ENCODE measurements around the gene KCNH4. TPM values are rescaled to one million over a fixed set of nuclear protein-coding genes. Genes with fewer than 3 reads are reported as not detected.
"Not testable (repeated sequence)": the region's sequence is repeated elsewhere in the genome, so short reads cannot be mapped to it uniquely, and the experiment has no call there.

KCNH4 gene
- total RNA-seq, result 0.41 and 0.59 TPM in 2 replicates

DNA sequence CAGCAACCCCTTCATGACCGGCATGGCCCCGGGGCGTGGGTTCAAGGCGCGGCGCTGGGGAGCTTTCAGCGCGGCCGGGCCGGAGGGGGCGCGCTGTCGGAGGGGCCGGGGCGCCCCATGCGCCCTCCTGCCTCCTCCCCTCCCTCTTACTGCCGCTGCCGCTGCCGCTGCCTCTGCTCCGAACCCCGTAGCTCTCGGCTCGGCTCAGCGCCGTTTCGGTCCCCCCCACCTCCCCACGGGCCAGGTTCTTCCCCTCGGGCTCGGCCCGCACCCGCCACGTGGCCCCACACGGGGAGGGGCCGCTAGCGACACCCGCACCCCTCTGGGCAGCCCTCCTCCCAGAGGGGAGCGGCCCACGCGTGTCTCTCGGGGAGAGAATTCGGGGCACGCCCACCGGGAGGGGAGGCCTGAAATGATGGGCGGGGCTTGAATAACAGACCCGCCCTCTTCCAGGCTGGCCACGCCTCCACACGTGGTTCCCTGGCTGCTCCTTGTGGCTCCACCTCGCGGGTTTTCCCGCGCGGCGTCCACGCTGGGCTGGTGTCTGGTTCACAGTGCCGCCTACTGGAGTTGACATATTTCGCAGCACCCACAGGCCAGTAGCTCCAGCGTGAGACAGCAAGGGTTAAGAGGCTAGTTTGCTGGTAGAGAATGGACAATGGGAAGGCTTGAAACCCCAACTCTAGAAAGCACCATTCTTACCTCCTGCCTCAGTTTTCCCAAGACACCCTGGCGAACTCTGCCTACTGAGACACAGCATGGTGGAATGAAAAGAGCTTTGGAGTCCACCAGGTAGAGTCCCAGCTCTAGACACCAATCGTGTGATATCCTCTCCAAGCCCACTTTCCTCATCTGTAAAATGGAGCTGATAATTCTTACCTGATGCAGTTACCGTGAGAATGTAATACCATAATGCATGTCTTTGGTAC, at the start of gene KCNH4:
Gene KCNH4 (minus strand): TSS at position 221 of the 929 bp plus-strand sequence. CDS start 197 bp downstream, at position 24.
- intact Hi-C loops (cut with micrococcal nuclease), result loop anchor here (1.0 to 5.0 kb wide), 12 partner anchors 26 to 496 kb away; partner anchors contain the start of genes CNP, DHX58, DNAJC7 and KAT2A

DNA sequence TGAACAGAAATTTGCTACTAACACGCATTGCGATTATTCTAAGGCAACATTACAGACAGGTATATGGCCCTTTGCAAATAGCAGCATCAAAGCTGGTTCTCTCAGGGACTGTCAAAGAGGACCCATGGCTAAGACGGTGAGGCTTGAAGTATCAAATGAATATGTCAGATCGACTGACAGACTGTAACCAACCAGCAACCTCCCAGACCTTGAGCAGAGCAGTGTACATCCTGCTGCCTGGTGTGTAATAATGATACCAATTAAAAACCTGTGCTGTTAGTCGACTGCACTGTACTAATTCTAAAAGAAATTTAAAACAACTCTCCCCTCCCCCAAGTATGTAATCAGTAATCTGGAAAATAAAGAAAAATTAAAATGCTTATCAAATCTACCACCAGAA, 49.3 kb upstream of the KCNH4 start:
- intact Hi-C loops (cut with micrococcal nuclease), result no loop called here

DNA sequence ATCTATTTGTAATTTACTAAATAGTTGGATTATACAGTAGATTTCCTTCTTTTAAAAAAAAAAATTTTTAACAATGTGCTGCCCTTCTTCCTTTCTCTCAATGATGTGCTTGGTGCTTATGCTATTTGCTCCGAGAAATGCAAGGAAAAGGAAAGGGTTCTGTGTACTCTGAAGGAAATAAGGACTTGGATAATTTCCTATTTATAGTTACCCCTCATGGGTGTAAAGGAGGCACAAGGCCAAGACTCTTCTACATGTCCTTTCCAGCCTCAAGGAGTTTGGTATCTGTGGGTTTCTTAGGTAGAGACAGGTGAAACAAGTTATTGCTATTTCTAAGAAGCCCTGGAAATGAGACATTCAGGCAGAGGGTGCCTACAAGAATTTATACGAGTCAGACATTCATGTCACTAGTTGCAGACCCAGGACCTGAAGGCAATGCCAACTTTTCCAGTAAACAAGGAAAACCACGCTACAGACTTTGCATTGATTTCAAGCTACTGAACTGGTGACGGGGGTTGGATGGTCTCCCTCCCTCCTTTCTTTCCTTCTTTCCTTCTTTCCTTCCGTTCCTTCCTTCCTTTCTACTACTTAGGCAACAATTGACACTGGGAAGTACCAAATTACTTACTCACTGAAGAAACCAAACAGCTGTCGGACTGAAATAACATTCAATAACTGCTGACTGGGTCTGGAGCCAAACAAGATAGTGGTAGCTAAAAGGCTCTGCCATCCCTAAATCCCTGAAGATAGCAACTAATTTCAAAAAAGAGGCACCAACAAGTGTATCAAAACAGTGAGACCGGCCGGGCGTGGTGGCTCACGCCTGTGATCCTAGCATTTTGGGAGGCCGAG, 47.1 kb upstream of the KCNH4 start:
- intact Hi-C loops (cut with micrococcal nuclease), result no loop called here

DNA sequence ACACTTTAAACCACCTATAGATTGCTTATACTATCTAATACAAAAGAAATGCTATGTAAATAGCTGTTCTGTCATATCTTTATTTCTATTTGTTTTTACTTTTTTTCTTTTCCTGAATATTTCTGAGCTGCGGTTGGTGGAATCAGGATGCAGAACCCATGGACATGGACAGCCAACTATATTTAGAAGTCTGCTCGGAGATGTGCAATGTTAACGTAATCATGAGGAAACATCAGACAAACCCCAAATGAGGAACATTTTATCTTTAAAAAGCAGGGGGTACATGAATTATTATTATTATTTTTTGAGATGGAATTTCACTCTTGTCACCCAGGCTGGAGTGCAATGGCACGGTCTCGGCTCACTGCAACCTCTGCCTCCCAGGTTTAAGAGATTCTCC, 44.7 kb upstream of the KCNH4 start:
- intact Hi-C loops (cut with micrococcal nuclease), result no loop called here

DNA sequence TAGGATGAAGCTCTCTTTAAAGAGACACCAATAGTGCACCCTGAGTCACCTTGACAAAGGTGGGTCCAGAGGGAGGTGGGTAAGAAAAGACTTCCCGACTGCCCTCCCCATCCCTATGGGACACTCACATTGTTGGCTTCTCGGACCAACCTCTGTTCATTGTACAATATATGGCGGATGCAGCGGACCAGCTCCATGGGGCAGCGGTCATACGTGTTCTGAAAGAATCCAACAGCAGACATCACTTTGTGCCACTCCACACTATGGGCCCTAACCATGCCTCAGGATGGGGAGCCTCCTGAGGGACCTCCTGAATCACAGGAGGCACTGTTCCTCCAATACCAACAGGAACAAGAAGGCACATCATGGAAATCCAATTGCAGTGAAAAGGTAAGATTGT, 43.7 kb upstream of the KCNH4 start:
- intact Hi-C loops (cut with micrococcal nuclease), result no loop called here

DNA sequence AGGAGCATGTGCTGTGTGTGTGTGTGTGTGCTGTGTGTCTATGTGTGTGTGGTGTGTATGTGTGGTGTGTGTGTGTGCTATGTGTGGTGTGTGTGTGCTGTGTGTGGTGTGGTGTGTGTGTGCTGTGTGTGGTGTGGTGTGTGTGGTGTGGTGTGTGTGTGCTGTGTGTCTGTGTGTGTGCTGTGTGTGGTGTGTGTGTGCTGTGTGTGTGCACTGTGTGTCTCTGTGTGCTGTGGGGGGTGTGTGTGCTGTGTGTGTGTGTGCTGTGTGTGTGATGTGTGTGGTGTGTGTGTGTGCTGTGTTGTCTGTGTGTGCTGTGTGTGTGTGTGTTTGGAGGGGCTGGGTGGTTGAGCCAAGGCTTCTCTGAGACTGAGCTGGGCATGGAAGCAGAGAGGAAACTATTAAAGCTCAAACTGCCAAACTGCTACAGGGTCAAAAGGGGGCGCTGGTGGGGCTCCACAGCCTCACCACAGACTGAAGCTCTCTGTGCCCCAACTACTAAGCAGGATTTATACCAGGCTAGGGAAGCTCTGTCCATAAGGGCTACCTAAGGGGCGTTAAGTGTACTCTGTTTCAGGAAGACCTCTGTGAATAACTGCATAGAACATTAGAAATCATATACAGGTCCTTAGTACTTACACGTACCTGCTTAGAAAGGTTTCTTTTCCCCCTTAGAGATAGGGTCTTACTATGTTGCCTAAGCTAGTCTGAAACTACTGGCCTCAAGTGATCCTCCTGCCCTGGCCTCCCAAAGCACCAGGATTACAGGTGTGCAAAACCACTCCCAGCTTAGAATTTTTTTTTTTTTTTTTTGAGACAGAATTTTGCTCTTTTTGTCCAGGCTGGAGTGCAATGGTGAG, 41.2 kb upstream of the KCNH4 start:
- intact Hi-C loops (cut with micrococcal nuclease), result loop anchor here (1.0 to 2.0 kb wide), 7 partner anchors 26 to 295 kb away; partner anchors contain the start of gene STAT5A

DNA sequence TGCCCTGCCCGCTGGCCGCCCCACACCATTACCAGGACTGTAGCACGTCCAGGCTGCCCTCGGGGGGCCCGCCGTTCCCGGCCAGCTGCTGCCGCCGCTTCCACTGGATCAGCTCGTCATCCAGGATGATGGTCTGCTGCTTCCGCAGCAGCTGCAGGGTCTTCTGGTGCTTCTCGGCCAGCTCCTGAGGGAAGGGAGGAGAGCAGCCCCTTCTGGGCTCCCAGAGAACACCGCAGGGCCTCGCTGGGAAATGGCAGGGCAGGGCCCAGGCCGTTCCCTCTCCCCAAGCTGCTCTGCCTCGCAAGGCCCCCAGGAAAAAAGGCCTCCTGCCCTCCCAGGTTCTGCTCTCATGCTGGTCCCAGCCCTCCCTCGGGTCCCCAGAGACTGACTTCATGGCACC, 38.3 kb upstream of the KCNH4 start:
- intact Hi-C loops (cut with micrococcal nuclease), result not testable (repeated sequence)

DNA sequence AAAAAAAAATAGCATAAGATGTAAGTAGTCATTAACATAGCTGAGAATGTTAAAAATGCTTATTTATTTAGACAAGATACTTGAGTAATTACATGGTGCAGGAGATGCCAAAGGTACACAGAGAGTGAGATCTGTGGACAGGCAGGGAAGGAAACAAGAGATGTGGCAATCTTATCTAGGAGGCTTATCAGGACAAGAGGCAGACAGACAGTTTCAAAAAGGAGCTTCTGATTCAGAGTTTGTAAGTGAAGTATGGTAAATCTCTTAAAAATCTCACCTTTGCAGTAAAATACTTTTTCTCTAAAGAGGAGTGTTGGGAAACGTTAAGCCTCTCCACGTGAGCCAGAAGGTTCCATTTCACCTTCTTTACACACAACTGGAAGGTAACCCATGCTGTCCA, 33.2 kb upstream of the KCNH4 start:
- intact Hi-C loops (cut with micrococcal nuclease), result no loop called here

DNA sequence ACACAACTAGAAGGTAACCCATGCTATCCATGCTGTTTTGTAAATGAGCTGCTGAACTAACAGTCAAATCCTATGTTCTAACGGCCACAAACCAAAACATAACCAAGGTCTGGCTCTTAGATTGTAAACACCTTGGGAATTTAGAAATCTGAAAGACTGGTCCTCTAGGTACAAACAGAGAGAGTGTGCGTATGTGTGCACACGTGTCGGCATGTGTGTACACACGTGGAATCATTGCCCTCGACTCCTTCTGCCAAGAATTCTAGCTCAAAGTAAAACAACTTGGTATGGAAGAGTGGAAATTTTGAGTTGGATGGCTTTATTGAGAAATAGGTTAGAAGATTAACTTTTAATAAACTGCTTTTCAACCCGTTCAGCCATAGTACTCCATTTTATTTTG, 31.4 kb upstream of the KCNH4 start:
- intact Hi-C loops (cut with micrococcal nuclease), result no loop called here

DNA sequence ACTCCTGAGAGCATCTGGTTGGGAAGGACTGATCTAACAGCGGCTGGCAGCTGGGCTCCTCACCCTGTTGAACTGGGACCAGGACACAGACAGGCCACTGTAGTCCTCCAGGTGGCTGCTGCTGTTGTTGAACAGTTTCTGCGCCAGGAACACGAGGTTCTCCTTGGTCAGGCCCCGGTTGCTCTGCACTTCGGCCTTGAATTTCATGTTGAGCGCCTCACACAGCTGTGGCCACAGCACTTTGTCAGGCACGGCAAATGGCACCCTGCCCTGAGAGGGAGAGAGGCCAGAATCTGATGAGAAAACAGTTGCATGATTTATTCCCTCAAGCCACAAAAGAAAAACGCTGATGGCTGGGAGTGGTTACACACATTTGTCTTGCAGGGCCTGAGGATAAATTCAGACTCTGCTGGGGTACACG, 31.0 kb upstream of the KCNH4 start:
- intact Hi-C loops (cut with micrococcal nuclease), result not testable (repeated sequence)

DNA sequence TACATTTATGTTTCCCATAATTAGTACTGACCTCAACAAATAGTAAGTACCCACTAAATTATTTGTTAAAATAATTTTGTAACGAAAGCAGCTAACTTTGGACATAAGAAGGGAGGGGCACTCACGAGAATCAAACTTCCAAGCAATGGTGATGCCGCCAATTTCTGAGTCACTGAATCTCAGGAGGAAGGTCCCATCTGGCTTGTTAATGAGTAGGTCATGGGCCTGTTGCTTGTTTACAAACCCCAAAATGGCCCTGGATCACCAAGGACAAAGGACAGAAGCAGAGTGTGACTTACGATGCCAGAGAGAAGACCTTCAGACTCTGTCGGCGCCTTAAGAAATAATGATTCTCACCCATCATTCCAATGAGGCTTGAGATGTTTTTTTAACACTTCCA, 29.1 kb upstream of the KCNH4 start:
- intact Hi-C loops (cut with micrococcal nuclease), result no loop called here

DNA sequence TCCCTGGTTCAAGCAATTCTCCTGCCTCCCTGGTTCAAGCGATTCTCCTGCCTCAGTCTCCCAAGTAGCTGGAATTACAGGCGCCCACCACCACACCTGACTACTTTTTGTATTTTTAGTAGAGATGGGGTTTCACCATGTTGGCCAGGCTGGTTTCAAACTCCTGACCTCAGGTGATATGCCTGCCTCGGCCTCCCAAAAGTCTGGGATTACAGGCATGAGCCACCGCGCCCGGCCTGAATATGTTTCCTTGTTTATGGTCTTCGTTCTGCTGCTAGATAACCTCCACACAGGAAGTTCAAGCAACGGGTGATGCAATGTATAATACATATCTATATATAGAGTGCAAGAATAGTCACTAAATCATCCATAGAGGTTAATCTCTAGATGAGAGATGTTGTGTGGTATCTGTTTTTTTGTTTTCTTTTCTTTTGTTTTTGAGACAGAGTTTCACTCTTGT, 25.2 kb upstream of the KCNH4 start:
- intact Hi-C loops (cut with micrococcal nuclease), result not testable (repeated sequence)

DNA sequence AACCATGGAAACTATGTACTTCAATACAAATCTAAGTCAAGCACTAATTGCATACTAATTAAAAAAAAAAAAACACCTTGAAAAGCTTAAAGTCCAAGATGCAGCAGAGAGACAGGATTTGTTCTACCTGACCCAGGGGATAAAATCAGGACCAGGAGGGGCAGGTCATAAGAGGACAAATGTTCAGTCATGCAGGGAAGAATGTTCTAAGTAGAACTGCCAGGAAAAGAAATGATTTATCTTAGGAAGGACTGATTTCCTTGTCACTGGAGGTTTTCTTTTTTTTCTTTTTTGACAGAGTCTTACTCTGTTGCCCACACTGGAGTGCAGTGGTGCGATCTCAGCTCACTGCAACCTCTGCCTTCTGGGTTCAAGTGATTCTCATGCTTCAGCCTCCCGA, 22.4 kb upstream of the KCNH4 start:
- intact Hi-C loops (cut with micrococcal nuclease), result no loop called here

DNA sequence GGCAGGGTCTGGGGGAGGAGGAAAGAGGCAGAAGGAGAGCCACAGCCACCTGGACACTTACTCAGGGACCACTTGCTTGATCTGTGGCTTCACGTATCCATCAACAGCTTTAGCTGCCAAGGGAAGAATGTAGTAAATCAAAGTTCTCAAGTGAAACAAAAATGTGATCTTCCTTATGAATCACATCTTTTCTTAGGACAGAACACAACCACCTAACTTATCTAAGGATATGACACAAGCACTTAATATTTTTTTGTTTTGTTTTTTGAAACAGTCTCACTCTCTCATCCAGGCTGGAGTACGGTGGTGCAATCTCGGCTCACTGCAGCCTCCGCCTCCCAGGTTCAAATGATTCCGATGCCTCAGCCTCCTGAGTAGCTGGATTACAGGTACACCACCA, 21.8 kb upstream of the KCNH4 start:
- intact Hi-C loops (cut with micrococcal nuclease), result no loop called here

DNA sequence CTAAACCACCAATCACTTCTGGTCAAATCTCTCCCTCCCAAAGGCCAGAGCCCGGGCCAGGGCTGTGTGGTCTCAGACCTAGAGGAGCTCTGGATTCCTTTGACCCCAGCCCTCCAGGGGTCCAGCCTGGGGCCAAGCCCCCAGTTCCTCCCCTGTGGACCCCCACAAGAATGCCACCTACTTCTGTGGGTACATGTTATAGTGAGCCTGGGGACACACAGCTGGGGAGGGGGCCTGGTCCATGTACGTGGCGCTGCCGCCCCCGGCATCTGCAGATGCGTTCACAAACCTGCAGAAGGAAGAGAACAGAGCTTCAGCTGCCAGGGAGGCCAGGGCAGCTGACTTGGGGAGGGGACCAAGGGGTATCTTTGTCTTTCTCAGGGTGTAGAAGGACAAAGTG, 21.2 kb upstream of the KCNH4 start:
- intact Hi-C loops (cut with micrococcal nuclease), result no loop called here

DNA sequence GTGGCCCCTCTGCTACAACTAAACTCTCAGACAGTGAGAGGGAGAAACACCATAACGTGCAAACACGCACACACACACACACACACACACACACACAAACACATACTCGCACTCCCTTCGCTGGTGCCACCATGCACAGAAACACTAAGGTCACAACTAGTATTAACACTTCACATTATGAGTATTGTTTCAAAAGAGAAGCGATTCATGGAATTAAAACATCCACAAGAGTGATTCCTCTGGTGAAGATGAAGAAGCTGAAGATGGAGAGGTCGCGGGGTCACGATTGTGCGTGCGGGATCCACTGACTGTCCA, 20.5 kb upstream of the KCNH4 start:
- intact Hi-C loops (cut with micrococcal nuclease), result no loop called here

DNA sequence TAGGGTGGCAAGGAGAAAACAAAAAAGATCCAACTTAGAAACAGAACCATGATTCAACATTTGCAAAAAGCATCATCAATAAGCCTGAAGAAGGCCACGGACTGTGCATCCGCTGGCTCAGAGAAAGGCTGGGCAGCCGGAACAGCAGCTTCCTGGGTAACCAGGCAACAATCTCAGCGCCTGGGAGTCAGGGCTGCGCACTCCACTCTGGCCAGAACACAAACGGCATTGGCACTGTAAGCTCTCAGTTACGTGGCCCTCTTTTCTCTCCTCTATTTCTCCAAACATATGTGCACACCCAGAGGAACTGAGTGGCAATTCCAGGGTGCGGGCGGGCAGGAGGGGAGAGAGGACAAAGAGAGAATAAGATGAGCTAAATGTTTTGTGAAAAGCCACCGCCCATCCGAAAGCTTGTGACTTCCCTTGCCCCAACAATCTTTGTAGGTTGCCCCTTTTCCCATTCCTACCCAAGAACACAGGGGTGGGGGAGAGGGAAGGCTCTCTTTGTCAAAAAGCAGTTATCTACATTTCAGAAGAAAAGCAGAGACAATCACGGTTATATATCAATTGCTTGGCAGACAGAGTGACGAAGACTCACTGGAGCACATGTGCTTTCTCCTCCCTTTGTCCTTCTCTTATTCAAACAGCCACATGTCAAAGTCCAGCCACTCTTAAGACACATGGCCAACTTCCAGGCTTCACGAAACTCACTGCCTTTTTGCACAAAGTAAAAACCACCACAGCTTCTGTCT, 19.9 kb upstream of the KCNH4 start:
- intact Hi-C loops (cut with micrococcal nuclease), result no loop called here

DNA sequence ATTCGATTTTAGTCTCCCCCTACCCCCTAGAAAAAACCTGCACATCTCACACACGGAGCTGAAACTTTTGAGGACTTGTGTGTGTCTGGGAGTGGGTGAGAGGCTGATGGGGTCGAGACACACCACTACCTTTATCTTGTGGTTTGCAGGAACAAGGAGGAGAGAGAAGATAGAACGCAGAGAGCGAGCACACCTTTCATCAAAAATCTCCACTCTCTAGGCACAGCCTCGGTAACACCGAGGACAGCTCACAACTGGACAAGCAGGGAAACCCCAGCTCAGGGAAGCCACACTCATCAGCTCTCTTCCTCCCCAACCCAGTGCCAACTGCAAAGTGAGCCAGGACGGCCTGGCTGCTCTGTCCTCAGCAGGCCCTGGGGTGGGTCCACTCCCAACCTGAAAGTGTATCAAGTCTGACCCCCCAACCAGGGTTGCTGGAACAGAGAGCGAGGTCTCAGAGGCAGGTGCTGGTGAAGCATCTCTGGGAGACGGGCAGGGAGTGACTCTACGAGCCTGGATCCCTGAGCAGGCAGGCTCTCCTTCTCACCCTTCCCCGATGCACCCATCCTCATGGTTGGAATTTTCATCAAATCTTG, 18.6 kb upstream of the KCNH4 start:
- intact Hi-C loops (cut with micrococcal nuclease), result no loop called here

DNA sequence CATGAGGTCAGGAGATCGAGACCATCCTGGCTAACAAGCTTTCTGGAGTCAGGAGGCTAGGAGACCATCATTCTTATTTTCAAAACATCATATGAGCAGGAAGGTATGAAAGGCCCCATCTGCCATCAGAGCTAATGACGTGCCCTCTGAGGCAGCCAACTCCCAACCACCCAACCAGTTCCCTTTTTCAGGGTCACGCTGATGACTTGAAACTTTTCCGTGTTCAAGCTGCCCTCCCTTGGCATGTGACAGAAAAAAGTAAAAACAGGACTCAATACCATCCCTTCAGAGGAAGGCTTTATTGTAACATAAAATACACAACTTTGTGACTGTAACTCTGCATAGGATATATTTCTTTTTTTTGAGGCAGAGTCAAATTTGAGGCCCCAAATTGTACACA, 18.0 kb upstream of the KCNH4 start:
- intact Hi-C loops (cut with micrococcal nuclease), result no loop called here

DNA sequence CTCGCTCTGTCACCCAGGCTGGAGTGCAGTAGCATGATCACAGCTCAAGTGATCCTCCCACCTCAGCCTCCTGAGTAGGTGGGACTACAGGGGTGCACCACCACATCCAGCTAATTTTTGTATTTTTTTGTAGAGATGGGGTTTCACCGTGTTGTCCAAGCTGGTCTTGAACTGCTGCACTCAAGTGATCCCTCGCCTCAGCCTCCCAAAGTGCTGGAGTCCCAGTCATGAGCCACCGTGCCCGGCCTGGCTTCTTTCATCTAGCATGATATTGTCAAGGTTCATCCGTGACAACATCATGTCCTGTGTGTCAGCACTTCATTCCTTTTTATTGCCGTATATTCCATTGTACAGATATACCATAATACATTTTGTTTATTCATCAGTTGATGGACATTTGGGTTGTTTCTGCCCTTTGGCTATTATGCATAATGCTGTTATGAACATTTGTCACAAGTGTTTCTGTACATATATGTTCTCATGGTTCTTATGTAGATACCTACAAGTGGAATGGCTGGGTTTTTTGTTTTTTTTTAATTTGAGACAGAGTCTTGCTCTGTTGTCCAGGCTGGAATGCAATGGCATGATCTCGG, 16.7 kb upstream of the KCNH4 start:
- intact Hi-C loops (cut with micrococcal nuclease), result no loop called here

All from T-helper 1 cell treated with Interleukin-12 subunit alpha and Interleukin-12 subunit beta and Interleukin-4 antibody, amounts not matched to agents 30 ng/mL and 1 ng/mL, for 36 hours (primary cell).